ENCODE results near the gene DIP2B.

Gene DIP2B

DNA sequence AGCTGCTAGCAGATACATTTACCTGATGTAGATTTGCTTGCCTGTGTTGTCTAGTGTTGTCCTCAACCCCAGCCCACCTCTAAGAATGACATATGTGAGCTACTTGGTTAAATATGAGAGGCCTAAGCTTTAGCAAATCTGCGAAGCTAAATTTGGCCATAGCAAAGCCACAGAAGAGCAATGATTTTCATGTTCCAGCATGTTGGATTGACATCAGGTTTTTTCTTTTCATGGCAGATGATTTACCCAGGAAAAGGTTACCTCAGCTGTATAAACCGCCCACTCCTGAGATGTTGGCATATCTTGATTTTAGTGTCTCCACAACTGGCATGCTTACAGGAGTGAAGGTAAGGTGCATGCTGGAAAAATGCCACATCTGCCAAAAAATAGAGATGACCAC is 222.7 kb downstream of the DIP2B start:
- DNase-seq (ENCODE audit: low read depth in 3 of 3), result no peak

DNA sequence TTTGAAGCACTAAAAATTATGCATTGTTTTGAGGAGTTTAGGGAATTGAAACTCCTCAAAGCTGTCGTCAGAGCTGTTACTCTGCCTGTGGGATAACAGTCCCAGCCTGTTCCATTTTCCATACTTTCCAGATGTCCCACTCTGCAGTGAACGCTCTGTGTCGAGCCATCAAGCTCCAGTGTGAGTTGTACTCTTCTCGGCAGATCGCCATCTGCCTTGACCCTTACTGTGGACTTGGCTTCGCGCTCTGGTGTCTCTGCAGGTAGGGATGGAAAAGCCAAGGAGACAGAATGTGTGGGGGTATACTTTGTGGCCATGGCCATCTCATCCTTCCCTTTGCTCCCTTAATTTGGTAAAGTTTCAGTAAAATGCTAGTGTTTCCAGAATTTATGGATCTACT is 223.6 kb downstream of the DIP2B start:
- no peak for DNase-seq (ENCODE audit: low read depth in 3 of 3)

DNA sequence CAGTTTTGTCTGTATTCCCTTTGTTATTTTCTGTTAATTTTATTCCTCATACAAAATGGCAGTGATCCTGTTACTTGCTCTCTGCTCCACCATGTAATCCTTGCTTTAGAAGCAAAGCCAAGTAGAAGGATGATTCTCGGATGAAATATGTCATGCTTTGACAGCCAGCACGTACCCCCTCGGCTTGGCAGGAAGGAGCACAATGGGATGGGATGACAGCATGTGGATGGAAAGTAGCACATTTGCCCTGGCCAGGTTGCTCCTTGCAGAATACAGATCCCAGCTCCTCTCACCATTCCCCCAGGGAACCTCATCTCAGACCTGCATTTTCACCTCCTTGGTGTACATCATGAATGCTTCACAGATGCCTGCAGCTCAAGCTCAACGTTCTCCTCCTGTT is 224.1 kb downstream of the DIP2B start:
- no peak for DNase-seq (ENCODE audit: low read depth in 3 of 3)

DNA sequence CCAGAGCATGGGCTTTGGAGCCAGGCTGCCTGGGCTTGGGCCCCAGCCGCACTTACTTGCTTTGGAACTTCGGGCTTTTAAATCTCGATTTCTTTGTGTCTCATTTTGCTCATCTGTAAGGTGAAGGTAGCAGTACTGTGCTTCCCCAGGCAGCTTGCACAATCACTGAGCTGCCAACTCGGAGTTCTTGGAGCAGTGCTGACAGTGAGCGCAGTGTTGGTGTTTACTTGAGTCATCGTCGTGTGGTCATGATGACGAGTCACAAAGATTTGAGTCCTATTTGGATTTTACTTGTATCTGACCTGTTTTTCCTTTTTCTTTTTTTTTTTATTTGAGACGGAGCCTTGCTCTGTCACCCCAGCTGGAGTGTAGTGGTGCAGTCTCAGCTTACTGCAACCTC is 227.8 kb downstream of the DIP2B start:
- no peak for DNase-seq (ENCODE audit: low read depth in 3 of 3)

DNA sequence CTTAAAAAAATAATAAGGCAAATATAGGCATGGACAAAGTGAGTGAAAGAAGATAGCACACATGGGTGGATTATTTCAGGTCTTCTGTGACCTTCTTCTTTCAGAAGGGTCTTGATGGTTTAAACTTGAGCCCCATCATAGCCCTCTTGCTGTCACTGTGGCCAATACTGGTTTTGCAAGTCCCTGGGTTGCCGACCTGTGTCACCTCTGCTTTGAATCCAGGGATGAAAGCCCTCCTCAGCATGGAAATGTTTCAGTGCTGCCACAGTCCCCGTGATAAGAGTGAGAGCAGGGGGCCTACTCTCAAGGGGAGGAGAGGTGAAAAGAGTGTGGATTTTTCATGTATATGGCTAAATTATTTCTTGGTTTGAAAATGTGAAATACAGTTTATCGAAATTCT is 228.9 kb downstream of the DIP2B start:
- no peak for DNase-seq (ENCODE audit: low read depth in 3 of 3)

DNA sequence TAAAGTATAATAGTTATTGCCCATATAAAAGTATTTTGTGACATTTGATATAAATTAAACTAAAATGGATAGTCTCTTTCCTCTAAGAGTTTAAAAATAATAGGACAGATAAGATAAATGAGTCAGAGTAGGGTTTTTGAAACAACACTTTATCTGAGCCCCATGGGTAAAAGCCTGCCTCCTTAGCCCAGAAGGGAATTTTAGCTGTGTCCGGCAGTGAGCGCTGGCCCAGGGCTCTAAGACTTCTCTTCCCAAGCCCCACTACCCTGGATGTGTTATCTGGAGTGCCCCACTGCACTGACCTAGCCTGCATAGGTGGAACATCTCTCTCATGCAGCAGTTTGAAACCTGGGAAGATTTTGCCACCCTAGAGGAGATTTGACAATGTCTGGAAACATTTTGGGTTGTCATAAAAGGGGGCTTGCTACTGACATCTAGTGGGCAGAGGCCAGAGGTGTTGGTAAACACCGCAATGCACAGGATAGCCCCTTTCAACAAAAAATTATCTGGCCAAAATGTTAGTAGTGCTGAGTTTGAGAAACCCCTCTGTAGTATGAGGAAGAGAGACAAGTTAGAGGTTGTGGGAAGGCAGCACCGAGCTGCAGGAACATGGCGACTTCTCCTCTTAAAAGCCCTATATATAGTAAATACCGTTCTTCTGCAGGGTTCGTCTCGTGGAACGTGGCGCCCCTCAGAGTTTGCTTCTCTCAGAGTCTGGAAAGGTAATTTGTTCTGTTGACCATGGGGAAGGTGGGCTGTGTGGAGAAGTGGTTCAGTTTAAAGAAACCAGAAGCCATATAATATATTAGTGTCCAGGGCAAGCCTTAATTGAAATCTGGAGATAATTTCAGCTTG is 229.9 kb downstream of the DIP2B start:
- DNase-seq (ENCODE audit: low read depth in 3 of 3), result peak in 1 of 3 donors; percentile 4

DNA sequence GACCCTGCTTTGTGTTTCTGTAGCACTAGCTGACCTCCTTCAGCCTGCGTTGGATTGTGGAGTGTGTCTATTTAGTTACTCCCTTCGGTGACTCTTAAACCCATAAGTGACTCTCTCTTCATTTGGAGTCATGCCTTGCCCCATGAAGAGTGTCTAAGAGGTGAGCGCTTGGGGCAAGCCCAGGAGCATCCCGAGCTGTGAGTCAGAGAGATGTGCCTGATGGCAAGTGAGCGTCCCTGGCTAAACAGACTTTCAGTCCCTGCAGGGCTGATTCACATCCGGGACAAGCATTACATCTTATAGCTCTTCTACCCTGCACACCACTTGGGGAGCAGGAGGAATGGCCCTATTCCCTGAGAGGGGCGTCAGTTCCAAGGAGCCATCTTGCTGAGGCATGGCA is 234.8 kb downstream of the DIP2B start:
- DNase-seq (ENCODE audit: low read depth in 3 of 3), result no peak

DNA sequence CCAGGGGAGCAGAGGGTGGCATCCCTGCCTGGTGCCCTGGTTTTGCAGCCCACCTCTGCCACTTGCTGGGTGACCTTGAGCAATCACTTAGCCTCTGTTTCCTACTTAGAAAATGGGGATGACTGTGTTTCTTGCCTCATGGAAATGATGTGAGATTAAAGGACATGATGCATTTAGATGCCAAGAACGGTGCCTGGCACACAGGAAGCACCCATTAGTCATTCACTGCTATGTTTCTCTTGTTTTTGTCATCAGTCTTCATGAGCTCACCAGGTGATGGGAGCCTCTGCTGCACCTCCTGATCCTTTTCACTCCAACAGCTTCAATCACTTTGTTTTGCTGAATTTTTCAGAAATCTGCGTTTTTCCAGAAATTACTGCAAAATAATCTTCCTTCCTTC is 235.5 kb downstream of the DIP2B start:
- no peak for DNase-seq (ENCODE audit: low read depth in 3 of 3)

DNA sequence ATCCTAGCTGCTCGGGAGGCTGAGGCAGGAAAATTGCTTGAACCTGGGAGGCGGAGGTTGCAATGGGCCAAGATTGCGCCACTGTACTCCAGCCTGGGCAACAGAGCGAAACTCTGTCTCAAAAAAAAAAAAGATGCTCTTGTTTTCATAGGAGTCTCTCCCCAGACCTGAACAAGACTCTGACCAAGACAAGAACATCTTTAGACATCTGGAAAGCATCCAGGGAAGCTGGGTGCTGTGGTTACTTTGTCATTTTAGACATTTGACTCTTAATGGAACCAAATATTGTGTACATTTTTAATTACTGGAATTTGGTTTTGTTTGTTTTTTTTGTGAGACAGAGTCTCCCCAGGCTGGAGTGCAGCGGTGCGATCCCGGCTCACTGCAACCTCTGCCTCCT is 238.0 kb downstream of the DIP2B start:
- DNase-seq (ENCODE audit: low read depth in 3 of 3), result no peak

DNA sequence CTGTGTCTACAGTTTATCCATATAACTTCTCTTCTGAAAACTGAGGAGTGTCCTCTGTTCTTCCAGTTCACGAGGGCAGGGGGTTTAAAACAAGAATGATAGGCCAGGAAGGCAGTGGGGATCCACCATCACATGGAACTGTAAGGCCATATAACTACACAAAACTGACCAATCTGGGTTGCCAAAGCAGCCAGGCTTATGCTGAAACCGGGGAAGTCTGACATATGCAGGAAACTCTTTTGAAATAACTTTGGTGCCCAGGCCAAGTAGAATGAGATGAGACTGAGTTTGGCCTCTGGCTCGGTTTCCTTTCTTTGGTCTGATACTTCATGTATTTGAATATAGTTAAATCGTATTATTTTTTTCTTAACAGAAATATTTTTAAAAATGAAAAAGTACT is 241.1 kb downstream of the DIP2B start:
- no peak for DNase-seq (ENCODE audit: low read depth in 3 of 3)

DNA sequence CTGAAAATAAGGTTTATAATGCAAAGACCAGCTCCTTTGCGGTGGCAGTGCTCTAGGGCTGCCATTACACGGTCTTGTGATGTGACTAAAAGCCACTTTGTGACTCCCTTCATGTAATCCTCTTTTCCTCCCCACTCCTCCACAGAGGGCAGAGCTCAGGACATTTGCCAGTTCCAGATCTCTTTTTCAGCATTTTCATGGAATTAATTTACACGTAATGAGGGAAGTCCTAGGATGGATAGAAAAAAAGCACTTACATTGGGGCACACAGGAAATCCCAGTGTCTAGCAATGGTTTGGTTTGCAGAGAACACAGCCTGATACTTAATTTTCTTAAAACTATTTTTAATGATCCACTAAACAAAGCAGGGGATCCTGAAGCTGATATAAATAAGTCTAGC is 241.6 kb downstream of the DIP2B start:
- no peak for DNase-seq (ENCODE audit: low read depth in 3 of 3)

DNA sequence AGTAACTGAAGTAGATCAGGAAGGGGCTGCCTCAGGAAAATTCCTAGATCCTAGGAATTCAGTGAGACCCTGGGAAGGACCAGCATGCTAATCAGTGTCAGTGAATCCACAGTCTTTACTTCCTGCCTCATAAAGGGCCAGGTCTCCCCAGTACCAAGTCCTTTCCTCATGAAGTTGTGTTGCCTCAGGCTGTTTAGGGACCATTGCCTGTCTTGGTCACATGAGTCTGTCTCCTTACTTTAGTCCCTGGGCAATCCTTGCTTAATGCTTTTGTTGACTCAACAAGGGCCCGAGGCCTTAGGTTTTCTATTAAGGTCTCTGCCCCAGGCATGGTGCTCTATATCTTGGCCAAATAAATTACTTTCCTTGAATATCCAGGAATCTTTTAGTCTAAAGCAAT is 243.0 kb downstream of the DIP2B start:
- DNase-seq (ENCODE audit: low read depth in 3 of 3), result no peak

DNA sequence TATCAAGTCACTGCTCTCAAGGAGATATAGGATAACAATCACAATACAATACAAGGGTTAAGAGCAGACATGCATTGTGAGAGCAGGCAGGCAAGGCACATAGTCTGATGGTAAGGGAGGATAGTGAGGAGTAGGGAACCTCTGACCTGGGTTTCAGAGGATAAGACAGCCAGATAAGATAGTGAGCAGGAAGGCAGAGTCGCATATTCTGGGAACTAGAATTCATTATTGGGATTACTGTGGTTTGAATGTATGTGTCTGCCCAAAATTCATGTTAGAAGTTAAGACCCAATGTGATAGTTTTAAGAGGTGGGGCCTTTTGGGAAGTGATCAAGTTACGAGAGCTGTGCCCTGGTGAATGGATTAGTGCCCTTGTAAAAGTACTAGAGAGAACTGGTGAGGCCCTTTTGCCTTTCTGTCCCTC is 244.7 kb downstream of the DIP2B start:
- no peak for DNase-seq (ENCODE audit: low read depth in 3 of 3)

DNA sequence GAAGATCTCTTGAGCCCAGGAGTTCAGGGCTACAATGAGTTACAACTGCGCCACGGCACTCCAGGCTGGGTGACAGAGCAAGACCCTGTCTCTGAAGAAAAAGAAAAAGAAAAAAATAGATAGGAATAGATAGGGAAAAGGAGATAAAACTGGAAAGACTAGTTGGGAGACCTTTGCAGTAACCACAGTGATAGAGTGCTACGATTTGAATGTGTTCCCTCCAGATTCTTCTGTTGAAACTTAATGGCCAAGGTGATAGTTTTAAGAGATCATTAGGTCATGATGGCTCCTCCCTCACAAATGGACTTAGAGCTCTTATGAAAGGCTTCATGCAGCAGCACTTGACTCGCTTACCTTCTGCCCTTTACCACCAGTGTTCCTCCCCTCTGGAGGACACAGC is 245.6 kb downstream of the DIP2B start:
- DNase-seq (ENCODE audit: low read depth in 3 of 3), result no peak

DNA sequence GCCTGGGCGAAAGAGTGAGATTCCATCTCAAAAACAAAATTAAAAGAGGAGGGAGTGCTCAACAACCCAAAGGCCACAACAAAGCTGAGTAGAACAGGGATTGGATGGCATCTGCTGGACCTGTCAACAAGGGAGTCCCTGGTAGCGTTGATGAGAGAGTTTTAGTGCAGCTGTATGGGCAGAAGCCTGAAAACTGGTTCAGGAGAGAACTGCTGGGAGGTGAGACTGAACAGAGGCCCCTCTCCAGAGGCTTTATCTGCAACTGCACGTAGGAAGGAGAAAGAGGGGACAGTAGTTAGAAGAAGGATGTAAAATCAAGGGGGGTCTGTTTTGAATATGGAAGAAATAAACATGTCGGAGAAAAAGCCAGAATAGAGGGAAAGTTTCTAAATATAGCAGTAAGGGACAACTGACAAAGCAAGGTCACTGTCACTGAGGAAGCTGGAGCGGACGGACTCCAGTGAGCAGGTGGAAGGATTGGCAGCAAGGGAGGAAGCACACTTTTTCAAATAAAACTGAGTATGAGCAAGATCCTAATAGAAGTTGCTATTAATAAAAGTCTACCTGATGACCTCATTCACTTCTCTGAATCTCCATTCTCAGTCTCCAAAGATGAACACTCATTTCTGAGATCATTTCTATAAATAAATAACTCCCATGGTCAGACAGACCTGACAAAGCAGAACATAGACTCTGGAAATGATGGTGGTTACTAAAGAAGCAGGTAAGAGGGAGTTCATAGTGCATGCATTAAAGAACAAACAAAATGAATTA is 247.3 kb downstream of the DIP2B start:
- DNase-seq (ENCODE audit: low read depth in 3 of 3), result no peak

DNA sequence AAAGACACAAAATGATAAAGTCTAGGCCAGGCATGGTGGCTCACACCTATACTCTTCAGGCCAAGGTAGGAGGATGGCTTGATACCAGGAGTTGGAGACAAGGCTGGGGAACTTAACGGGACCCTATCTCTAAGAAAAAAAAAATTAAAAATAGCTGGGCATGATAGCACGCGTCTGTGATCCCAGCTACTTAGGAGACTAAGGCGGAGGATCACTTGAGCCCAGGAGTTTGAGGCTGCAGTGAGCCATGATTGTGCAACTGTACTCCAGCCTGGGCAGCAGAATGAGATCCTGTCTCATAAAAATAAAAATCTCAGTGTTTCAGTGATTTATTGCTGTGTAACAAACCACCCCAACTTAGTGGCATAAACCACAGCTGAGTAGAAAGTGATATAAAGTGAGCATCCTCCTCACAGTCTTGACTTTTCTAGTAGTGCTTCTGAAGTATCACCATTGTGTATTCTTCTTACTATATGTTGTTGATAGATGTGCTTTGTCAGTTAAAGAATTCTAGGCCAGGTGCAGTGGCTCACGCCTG is 248.5 kb downstream of the DIP2B start:
- no peak for DNase-seq (ENCODE audit: low read depth in 3 of 3)

DNA sequence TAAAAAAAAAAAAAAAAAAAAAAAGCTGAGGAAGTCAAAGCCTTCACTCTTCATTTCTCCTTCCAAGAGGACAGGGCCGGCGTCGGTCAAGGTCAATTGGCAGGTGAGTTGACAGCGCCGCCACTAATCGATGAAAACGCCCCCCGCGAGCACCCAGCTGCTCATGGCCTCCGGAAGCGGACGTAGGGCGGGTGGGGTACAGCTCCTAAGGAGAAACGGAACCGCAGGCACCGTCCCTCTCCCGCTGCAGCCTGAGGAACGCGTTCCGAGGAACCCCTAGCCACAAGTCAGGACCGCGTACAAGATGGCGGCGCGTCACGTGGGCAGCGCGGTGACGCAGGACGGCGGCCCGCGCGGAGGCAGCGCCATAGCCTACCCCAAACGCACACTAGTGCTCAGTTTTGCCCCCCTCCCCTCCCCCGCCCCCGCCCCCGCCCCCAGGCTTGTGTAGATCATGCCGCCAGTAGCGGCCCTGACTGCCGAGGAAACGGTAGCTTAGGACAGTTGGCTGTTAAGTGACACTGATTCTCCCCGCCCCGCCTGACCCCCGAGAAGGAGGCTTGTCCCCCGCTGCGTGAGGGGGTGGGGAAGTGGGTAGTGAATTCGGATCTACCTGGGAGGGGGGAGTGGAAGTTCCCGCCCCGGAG is 259.0 kb downstream of the DIP2B start, which contains the start of gene ATF1:
Gene ATF1, plus strand, starts transcription at position 463 of the 647 bp plus-strand sequence. CDS start 16,045 bp downstream, outside the sequence.
- peak; percentile 75 to 83 (median 75) for DNase-seq (ENCODE audit: low read depth in 3 of 3)

DNA sequence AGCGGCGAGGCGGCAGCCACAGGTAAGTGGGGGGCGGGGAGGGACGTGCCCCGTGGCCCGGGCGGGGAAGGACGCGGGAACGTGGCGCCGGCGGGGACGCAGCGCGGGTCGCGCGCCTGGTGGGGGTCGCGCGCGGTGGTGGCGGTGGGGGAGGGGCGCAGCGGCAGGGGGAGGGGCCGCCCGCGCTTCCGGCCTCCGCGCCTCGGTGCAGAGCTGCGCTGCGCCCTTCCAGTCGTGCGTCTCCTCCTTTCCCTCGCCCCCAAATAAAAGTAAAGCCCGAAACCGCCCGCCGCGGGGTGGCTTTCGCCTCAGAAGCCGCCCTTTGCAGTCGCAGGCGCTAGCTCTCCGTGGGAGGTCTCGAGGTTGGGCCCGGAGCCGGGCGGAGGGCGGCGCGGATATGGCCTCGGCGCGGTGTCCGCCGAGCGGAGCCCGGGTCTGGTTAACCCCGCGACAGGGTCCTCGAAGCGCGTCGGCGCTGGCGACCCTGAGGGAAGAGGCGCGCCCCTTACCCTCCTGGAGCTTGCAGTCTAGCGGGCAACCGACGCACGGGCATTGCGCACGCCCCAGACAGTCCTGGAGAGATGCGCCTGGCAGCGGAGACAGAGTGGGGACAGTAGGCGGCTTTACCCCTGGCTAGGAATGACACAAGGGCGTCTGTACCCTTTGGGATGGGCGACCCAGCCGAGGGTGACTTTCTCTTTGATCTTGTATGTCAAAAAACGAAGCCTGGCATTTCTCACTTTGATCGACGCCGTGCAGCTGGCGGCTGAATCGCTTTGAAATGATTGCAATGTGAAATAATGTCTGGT is 259.7 kb downstream of the DIP2B start:
- peak; percentile 49 to 73 (median 57) for DNase-seq (ENCODE audit: low read depth in 3 of 3)

DNA sequence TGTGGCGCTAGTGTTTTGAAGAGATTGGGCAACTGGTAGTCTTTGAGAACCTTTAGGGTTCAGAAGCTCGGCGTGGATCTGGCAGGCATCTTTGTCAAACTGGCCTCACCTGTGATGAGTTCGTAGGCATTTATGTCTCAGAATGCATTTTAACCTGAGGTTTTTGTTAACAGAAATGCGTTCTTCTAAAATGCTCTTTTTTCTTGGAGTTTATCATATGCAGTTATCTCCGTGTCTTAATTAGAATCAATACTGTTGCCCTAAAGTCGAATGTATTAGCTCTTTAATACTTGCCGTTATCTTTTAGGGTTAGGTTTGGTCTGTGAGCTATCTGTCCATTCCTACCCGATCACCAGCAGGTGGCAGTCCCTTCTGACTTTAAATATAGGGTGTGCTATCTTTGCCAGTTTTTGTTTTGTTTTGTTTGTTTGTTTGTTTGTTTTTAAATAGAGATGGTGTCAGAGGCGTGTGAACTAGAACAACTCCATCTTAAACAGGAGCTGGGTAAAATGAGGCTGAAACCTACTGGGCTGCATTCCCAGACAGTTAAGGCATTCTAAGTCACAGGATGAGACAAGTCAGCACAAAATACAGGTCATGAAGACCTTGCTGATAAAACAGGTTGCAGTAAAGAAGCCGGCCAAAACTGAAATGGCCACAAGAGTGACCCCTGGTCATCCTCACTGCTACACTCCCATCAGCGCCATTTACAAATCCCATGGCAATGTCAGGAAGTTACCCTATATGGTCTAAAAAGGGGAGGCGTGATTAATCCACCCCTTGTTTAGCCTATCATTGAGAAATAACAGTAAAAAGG is 260.5 kb downstream of the DIP2B start:
- peak in 1 of 3 donors; percentile 23 for DNase-seq (ENCODE audit: low read depth in 3 of 3)

DNA sequence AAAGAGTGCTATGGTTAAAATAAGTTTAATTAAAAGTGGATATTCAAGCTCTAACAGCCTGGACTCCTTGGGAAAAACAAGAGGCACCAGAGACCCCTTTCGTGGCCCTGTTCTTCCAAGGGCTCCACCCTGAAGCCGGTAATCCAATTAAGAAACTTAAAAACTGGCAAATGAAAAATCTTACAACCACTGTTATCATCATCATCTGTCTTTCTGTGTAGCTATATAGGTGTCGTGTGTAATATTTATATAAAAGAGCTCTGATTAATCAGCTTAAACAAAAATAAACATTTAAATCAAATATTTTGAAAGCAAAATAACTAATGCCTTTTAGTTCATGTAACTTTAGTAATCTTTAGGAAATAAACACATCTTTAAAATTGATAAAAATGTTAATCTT is 263.6 kb downstream of the DIP2B start:
- DNase-seq (ENCODE audit: low read depth in 3 of 3), result no peak
